Measurements from ENCODE around the gene KCNN3. TPM values are rescaled to one million over a fixed set of nuclear protein-coding genes. Genes with fewer than 3 reads are reported as not detected.

The KCNN3 gene
- total RNA-seq, 4 donors from 2014 or later: 0.24 to 2.4 (median 0.95) TPM

DNA sequence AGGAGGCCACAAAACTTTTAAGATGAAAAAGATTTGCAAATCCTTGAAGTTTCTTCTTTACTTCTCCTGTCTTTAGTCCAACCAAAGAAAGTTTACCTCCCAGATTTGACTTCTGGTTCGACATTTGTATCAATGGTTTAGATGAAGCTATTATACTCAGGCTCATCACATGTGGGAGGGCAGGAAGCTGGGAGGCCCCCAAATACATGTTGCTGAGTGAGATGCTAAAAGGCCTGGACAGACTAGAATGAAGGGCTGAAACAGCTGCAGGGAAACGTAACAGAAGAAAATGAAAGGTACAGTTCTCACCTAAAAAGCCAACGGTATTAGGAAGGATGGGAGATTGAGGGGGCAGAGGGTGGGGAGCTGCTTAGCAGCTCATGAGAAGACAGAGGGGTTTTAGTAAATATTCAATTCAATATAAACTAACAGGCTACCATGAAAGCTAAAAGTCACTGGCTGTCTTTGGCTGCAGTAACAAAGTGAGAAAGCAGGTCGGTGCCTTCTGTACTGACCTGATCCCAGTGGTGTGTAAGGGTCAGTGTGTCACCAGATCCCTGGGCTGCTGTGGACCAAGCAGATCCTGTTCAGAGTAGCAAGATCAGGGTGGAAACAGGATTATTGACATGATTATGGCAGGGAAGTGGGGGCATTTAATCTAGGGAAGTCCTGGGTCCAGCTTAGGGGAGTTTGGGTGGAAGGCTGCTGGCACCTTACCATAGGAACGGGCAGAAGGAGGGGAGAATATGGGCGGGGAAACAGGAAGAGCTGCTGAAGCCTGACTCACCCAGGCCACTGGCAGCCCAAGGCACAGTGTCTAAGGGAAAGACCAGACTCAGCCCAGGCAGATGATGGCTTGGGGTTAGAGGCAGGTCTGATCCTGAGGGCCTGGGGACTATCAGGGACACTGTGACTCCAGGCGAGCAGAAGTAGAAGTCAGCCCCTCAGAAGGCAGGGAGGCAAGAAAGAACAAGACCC lies 60.4 kb downstream of the KCNN3 start:
- TF ChIP-seq, protein P1, sequence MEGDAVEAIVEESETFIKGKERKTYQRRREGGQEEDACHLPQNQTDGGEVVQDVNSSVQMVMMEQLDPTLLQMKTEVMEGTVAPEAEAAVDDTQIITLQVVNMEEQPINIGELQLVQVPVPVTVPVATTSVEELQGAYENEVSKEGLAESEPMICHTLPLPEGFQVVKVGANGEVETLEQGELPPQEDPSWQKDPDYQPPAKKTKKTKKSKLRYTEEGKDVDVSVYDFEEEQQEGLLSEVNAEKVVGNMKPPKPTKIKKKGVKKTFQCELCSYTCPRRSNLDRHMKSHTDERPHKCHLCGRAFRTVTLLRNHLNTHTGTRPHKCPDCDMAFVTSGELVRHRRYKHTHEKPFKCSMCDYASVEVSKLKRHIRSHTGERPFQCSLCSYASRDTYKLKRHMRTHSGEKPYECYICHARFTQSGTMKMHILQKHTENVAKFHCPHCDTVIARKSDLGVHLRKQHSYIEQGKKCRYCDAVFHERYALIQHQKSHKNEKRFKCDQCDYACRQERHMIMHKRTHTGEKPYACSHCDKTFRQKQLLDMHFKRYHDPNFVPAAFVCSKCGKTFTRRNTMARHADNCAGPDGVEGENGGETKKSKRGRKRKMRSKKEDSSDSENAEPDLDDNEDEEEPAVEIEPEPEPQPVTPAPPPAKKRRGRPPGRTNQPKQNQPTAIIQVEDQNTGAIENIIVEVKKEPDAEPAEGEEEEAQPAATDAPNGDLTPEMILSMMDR (IDR thresholded peaks at IDR 0.05): no peak
- ATAC-seq (ENCODE audit: low FRiP score): peak; percentile 64
- no peak for DNase-seq (ENCODE audit: low spot score)

DNA sequence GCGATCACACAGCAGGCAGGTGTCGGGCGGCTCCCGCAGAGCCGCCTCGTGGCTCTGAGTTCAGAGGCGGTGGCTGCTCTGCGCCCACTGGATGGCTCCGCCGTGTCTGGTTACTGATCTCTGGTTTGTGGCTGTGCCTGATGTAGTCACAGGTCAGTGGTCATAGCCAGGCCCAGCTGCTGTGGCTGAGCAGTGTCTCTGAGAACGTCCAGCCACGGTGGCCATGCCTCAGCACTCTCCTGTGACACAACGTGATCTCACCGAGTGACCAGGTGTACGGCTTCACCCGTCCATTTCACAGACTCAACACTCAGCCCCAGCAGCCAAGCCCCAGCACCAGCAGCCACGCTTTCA lies 61.2 kb downstream of the KCNN3 start:
- TF ChIP-seq, protein P1 (IDR thresholded peaks at IDR 0.05): no peak
- ATAC-seq (ENCODE audit: low FRiP score) (no peak), DNase-seq (ENCODE audit: low spot score) (no peak)

DNA sequence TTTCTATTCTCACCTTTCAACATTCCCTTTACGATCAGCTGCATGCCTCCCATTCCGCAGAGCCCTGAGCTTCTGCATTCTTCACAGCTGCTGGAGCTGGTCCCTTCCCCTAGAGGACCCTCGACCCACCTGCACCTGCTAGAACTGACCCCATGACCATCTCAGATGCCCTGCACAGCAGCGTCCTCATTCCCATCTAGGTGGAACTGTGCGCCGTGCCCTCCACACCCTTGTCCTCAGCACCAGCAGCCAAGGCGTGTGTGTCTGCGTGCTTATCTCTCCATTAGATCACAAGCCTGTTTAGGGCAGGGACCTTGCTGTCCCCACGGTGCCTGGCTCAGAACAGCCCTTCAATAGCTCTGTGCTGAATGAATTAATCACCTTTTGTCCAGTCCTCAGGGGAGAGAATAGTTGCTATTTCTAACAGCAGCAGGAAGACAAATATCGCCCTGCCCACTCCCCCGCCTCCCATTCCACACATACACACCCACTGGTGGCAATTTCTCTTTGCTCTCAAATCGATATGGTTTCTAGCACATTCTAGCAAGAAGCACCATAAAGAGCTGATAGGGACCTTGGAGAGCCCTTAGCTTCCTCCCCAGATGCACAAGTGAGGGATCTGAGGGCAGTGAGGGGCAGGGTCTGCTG lies 61.7 kb downstream of the KCNN3 start:
- DNase-seq (ENCODE audit: low spot score): no peak
- ATAC-seq (ENCODE audit: low FRiP score): no peak
- TF ChIP-seq, protein P1 (IDR thresholded peaks at IDR 0.05): no peak

DNA sequence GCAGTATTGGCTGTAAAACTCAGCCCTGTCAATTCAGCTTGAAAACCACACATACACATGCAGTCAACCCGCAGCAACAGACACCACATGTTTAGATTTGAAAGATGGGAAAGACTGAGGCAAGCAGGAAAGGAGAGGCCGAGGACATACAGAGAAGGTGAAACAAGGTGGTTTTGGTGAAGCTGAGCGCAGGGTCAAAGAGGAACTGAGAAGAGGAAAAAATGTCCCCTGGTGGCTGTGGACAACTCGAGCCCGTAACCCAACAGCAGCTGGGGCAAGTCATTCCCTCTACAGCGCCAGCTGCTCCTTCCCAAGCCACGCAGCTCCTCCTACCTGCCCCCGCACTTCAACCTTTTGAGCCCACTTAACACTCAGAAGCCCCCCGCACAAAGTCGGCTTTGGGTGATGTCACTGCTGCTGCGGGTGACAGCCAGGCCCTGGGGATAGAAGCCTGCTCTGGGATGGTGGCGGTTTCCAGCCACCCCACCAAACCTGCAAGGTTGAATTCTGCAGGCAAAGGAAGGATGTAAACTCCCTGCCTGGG lies 63.0 kb downstream of the KCNN3 start:
- TF ChIP-seq, protein P1 (IDR thresholded peaks at IDR 0.05): no peak
- ATAC-seq (ENCODE audit: low FRiP score) (no peak), DNase-seq (ENCODE audit: low spot score) (no peak)

DNA sequence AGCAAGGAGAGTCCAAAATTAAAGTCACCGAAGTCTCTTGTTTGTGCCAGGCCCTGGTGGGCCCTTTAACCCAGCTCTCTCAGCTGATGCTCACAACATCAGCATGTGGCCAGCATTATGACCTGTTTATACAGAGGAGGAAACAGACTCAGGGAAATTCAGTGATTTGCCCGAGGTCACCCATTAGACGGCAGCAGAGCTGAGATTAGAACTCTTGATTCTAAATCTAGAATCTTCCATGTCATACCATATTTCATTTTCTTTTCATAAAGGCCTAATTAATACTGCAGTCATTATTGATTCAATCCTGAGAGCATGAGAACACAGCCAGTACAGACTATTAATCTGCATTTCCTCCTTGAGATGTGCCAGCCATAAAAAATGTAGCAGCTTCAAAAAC lies 63.7 kb downstream of the KCNN3 start:
- DNase-seq (ENCODE audit: low spot score) (no peak), ATAC-seq (ENCODE audit: low FRiP score) (no peak)
- TF ChIP-seq, protein P1 (IDR thresholded peaks at IDR 0.05): no peak

DNA sequence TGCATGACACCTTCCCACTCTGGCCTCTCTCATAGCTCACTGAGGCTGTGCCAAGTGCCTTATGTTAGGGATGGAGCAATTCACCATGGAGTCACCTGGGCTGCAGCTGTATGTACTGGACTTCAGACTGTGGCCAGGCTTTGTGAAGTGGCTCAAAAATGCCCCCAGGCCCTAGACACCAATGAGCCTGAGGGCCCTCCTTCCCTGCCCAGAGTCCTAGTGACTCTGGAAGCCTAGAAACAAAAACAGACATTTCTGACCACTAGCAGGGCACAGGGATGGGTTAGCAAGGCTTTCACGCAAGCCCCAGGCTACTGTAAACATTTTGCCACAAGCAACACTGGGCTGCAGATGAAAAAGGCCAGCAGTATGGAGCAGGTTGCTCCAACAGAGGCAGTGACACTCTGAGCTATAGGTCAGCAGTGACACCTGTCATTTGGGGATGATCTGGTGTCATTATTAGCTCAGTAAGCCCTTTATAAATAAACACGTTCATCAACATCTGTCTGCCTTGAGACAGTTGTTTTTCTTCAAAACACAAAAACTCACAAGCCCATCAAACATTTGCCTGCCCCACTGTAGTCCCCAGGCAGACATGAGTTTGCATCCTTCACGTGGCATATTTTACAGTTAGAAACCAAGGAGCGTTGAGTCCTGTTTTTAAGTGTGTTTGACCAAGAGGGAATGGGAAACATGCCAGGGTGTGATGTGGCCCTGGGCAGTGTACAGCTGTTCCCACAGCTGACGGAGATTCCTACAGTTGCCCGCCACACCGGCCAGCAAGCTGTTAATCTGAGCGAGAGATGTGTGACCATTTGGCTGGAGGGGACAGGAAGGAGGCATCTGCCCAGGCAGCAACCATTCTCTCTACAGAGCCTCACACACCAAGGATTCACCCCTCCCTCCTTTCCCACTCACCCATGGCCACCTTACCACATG lies 66.8 kb downstream of the KCNN3 start:
- TF ChIP-seq, protein P1 (IDR thresholded peaks at IDR 0.05): no peak
- DNase-seq (ENCODE audit: low spot score): no peak
- ATAC-seq (ENCODE audit: low FRiP score): no peak
